SJCRH30 (cell line): ENCODE data around the gene CCDC39. TPM values are rescaled to one million over a fixed set of nuclear protein-coding genes. Genes with fewer than 3 reads are reported as not detected.
"Not testable (repeated sequence)": the region's sequence is repeated elsewhere in the genome, so short reads cannot be mapped to it uniquely, and the experiment has no call there.

ENCODE experiments used
- DNase-seq, 2 experiments: peaks; one replicate each; pipeline ENCODE4 v3.0.0-alpha.2; 2015 to 2020
- H3K27ac ChIP-seq: fragments of 250-450 bp; sonication (Bioruptor Pico); 2 replicates; pipeline ENCODE4 v1.5.1; 2020; ENCODE audit warnings: mild to moderate bottlenecking, moderate library complexity
- H3K27me3 ChIP-seq: fragments of 250-450 bp; sonication (Bioruptor Pico); 2 replicates; pipeline ENCODE4 v1.5.1; 2020; ENCODE audit warnings: mild to moderate bottlenecking, moderate library complexity
- H3K36me3 ChIP-seq: fragments of 250-450 bp; sonication (Bioruptor Pico); 2 replicates; pipeline ENCODE4 v1.5.1; 2020; ENCODE audit warnings: mild to moderate bottlenecking, moderate library complexity
- H3K4me1 ChIP-seq: fragments of 250-450 bp; sonication (Bioruptor Pico); 2 replicates; pipeline ENCODE4 v1.5.1; 2020; ENCODE audit warnings: mild to moderate bottlenecking, moderate library complexity
- H3K4me3 ChIP-seq: fragments of 250-450 bp; sonication (Bioruptor Pico); 2 replicates; pipeline ENCODE4 v1.5.1; 2020; ENCODE audit warnings: mild to moderate bottlenecking, moderate library complexity
- H3K9me3 ChIP-seq: fragments of 250-450 bp; sonication (Bioruptor Pico); replicated peaks from 2 replicates; pipeline ENCODE4 v1.5.1; 2020; ENCODE audit warnings: mild to moderate bottlenecking, moderate library complexity
- total RNA-seq: library from RNA; depleted of rRNA; stranded (reverse); fragments of >200 nt; shearing (Covaris generic); gene quantifications from 2 replicates; pipeline ENCODE4 v1.2.3, GENCODE V29; 2014

Gene CCDC39
- total RNA-seq, 1 experiment from 2014 or later, result not detected

- H3K27me3 ChIP-seq, result no peaks in the 10 kb centered on the region
- no peaks in the 10 kb centered on the region for H3K9me3 ChIP-seq
- peak; percentile 91 to 92 for DNase-seq
- peaks cover 5% of the 10 kb centered on the region; the same call in 1 of the 2 replicates for H3K4me1 ChIP-seq
- peak within 1 kb of the TSS; percentile 93 for H3K4me3 ChIP-seq
- H3K36me3 ChIP-seq, result peaks cover 16% of the 10 kb centered on the region
- H3K27ac ChIP-seq, result peak within 1 kb of the TSS; percentile 73
These were observed 77.3 kb downstream of the CCDC39 start, which contains the start of gene TTC14 for GRCh38 chr3:180601688-180602666. TSS of gene TTC14 (plus strand) at chr3:180602163. CDS start at chr3:180602262, 99 bp downstream.

DNA sequence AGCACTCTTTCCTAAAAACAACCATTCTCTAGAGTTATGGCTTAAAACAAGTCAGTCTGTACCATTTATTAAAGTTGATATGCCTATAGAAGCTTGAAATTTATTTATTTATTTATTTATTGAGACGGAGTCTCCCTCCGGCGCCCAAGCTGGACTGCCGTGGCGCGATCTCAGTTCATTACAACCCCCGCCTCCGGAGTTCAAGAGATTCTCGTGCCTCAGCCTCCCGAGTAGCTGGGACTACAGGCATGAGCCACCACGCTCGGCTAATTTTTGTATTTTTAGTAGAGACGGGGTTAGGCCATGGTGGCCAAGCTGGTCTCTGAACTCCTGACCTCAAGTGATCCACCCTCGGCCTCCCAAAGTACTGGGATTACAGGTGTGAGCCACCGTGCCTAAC lies 78.8 kb downstream of the CCDC39 start:
- Histone ChIP-seq H3K27ac (no peak overlapping the region), H3K4me3 (no peak overlapping the region), H3K36me3 (peaks cover 2% of the 10 kb centered on the region; the same call in 1 of the 2 replicates), H3K9me3 (no peaks in the 10 kb centered on the region), H3K27me3 (no peaks in the 10 kb centered on the region), H3K4me1 (peaks cover 5% of the 10 kb centered on the region; the same call in 1 of the 2 replicates)
- no peak for DNase-seq

GRCh38 chr3:180595559-180595935 lies 83.7 kb downstream of the CCDC39 start:
- H3K36me3 ChIP-seq, result no peaks in the 10 kb centered on the region
- H3K4me1 ChIP-seq, result no peaks in the 10 kb centered on the region
- H3K9me3 ChIP-seq, result no peaks in the 10 kb centered on the region
- H3K27ac ChIP-seq, result no peak overlapping the region
- no peaks in the 10 kb centered on the region for H3K27me3 ChIP-seq
- no peak for DNase-seq
- no peak overlapping the region for H3K4me3 ChIP-seq

DNA sequence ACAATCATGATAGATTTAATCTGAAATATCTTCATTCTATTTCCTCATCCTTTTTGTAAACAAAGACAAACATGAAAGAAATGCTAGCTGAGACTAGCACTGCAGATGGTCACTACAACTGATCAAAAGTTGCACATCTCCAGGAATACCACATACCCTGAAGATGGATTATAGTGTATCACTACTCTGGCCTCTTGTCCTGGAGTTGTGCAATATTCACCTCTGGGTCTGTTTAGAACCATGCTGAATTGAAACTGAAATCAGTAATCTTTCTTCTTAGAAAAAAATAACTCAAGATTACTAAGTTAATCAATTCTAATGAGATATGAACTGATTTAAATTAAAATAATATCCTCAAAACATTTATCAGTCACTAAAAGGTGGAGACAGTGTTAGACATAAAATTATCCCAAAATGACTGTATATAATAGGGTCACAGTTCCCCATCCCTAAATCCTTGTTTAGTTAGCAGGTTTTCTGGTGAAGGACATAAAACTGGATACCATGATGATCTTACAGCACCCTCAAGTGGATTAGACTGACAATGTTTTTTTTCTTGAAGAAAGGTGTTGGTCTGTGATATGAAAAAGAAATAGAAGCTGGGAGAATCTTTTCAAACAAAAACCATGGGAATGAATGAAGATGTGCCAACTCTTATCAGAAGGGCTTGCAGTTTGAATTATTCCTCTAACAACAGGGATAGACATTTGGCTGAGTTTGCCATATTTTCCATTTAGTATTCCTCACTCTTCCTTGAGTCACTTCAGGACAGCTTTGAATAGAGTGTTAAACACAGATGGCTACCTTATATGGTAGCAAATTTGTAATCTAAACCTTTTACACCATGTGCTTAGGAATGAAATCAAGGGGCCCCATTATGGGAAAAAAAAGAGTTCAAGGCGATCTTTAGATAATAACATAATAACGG lies 84.4 kb downstream of the CCDC39 start:
- Histone ChIP-seq H3K9me3 (no peaks in the 10 kb centered on the region), H3K4me1 (no peaks in the 10 kb centered on the region), H3K36me3 (no peaks in the 10 kb centered on the region), H3K4me3 (no peak overlapping the region), H3K27me3 (no peaks in the 10 kb centered on the region), H3K27ac (no peak overlapping the region)
- peak in 1 of 2 experiments; percentile 25 for DNase-seq

DNA sequence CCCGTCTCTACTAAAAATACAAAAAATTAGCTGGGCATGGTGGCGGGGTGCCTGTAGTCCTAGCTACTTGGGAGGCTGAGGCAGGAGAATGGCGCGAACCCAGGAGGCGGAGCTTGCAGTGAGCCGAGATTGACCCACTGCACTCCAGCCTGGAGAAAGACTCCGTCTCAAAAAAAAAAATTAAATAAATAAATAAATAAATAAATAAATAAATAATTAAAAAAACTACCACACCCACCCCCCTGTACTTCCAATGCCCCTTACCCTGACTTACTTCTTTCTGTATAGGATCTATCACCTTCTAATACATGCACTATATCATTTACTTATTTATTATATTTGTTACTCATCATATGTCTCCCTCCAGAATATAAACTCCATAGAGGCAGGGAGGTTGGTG lies 85.7 kb downstream of the CCDC39 start:
- not testable (repeated sequence) for H3K9me3 ChIP-seq, H3K4me3 ChIP-seq, DNase-seq, H3K4me1 ChIP-seq, H3K36me3 ChIP-seq, H3K27ac ChIP-seq, H3K27me3 ChIP-seq

GRCh38 chr3:180590396-180590795 lies 88.9 kb downstream of the CCDC39 start:
- DNase-seq, result no peak
- no peak overlapping the region for H3K27ac ChIP-seq
- H3K27me3 ChIP-seq, result no peaks in the 10 kb centered on the region
- H3K4me3 ChIP-seq, result no peak overlapping the region
- H3K4me1 ChIP-seq, result peaks cover 5% of the 10 kb centered on the region
- no peaks in the 10 kb centered on the region for H3K9me3 ChIP-seq
- H3K36me3 ChIP-seq, result no peaks in the 10 kb centered on the region

DNA sequence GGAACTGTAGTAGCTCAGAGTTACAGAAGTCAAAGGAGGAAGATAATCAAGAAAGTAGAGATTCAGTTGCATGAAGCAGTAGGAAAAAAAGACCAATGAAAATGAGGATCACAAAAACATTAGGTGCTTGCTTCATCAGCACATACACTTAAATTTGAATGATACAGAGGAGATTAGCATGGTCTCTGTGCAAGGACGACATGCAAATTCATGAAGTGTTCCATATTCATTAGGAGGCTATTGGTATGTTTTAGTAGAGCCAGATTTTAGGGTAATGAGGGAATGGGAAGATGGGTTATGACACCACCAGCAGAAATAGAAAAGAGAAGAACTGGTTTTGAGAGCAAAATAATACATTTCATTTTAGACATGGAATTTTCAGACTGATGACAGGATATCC lies 98.4 kb downstream of the CCDC39 start:
- Histone ChIP-seq H3K36me3 (no peaks in the 10 kb centered on the region), H3K4me1 (no peaks in the 10 kb centered on the region), H3K27me3 (no peaks in the 10 kb centered on the region), H3K9me3 (no peaks in the 10 kb centered on the region), H3K4me3 (no peak overlapping the region), H3K27ac (no peak overlapping the region)
- no peak for DNase-seq

DNA sequence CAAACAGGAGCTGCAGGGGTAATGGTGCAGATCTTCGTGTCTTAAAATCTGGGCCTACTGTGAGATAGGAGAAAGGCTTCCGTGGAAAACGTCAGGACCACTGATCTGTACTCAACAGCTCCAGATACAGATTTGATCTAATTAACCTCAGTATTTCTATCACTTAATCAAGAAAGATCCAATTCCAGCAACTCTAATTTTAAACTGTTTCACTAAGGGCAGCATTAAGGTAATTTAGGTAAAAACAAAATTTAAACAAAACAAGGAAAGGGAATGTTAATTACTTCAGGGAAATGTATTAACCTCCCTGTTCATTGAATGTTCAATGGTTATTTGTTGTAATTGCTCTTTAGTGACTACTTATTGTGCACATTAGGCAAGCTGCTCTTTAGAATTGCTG lies 103.7 kb downstream of the CCDC39 start:
- H3K27ac ChIP-seq, result no peak overlapping the region
- H3K36me3 ChIP-seq, result no peaks in the 10 kb centered on the region
- no peak overlapping the region for H3K4me3 ChIP-seq
- no peaks in the 10 kb centered on the region for H3K27me3 ChIP-seq
- no peaks in the 10 kb centered on the region for H3K4me1 ChIP-seq
- no peaks in the 10 kb centered on the region for H3K9me3 ChIP-seq
- DNase-seq, result no peak

- DNase-seq, result no peak
- Histone ChIP-seq H3K4me3 (no peak overlapping the region), H3K36me3 (no peaks in the 10 kb centered on the region), H3K9me3 (no peaks in the 10 kb centered on the region), H3K4me1 (no peaks in the 10 kb centered on the region), H3K27me3 (no peaks in the 10 kb centered on the region), H3K27ac (no peak overlapping the region)
These were observed 107.3 kb downstream of the CCDC39 start for GRCh38 chr3:180571831-180572598.

GRCh38 chr3:180570238-180570637 lies 109.1 kb downstream of the CCDC39 start:
- Histone ChIP-seq H3K36me3 (no peaks in the 10 kb centered on the region), H3K27ac (no peak overlapping the region), H3K27me3 (no peaks in the 10 kb centered on the region), H3K9me3 (no peaks in the 10 kb centered on the region), H3K4me3 (no peak overlapping the region), H3K4me1 (no peaks in the 10 kb centered on the region)
- DNase-seq, result no peak

DNA sequence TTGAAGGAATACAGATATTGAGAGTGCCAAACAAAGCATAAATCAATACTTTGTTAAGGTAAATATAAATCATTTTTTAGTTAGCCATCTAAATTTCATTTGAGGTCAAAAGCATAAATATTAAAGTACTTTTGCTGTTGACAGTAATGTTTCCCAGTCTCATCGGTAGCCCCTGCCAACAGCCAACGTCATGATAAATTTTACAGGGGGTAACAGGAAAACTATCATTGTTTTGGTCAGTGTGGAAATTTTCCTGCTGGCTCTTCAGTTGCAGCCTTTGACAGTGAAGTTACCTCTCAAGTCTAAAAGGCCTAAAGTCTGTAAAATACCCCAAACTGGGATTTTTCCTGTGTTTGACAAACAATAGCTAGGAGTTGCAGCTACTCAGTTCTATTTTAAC lies 114.6 kb downstream of the CCDC39 start:
- no peaks in the 10 kb centered on the region for H3K4me1 ChIP-seq
- no peaks in the 10 kb centered on the region for H3K27me3 ChIP-seq
- H3K9me3 ChIP-seq, result no peaks in the 10 kb centered on the region
- no peaks in the 10 kb centered on the region for H3K36me3 ChIP-seq
- no peak for DNase-seq
- no peak overlapping the region for H3K27ac ChIP-seq
- no peak overlapping the region for H3K4me3 ChIP-seq
